GM10266 (cell line): Measurements from ENCODE around the gene AQP3.

Source experiments
- DNase-seq: peaks from one replicate; pipeline ENCODE4 v3.0.0; 2012; ENCODE audit errors: extremely low spot score
- CTCF ChIP-seq: IDR thresholded peaks from 2 replicates; pipeline ENCODE4 v1.5.1; 2012; ENCODE audit warnings: mild to moderate bottlenecking, low read depth; ENCODE audit not compliant: control insufficient read depth, insufficient read depth; ENCODE audit errors: missing control alignments

The AQP3 gene

GRCh38 chr9:33453999-33454660 lies 6.7 kb upstream of the AQP3 start:
- DNase-seq = no peak
- no peak for TF ChIP-seq CTCF

- TF ChIP-seq CTCF = no peak
- no peak for DNase-seq
These were observed 6.0 kb upstream of the AQP3 start for GRCh38 chr9:33453286-33453860.

- DNase-seq = peak; percentile 76
- TF ChIP-seq CTCF = peak; percentile 79
These were observed 5.5 kb upstream of the AQP3 start for GRCh38 chr9:33452828-33453271.

GRCh38 chr9:33450621-33451146 lies 3.3 kb upstream of the AQP3 start:
- no peak for DNase-seq
- no peak for TF ChIP-seq CTCF

- TF ChIP-seq CTCF = no peak
- no peak for DNase-seq
These were observed 2.3 kb upstream of the AQP3 start for GRCh38 chr9:33449715-33450114.

GRCh38 chr9:33447799-33448553 lies 583 bp upstream of the AQP3 start:
- peak; percentile 42 for DNase-seq
- no peak for TF ChIP-seq CTCF
